ENCODE data around the gene ZPR1.
"Not testable (repeated sequence)": the region's sequence is repeated elsewhere in the genome, so short reads cannot be mapped to it uniquely, and the experiment has no call there.

Gene ZPR1

GRCh38 chr11:116792144-116792868 is 4.5 kb upstream of the ZPR1 start:
- no peak for DNase-seq

DNA sequence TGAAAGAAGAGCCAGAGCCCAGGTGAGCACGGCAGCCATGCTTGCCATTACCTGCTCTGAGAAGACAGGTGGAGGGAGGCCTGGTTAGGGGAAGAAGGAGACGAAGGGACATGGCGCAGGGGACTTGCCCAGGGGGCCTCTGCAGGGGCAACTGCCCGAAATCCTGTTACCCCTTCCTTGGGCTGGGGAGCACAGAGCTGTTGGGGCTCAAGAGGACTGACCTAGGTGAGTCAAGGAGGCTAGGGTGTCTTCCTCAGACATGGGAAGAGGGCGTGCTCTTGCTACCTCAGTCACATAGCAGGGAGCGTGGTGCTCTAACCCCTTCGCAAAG is 4.0 kb upstream of the ZPR1 start, which contains the start of gene APOA5:
TSS of gene APOA5 (minus strand) at position 67 of the 331 bp plus-strand sequence. CDS start at position 48, 19 bp downstream.
- DNase-seq: no peak

GRCh38 chr11:116791002-116791812 is 3.4 kb upstream of the ZPR1 start:
- DNase-seq: peak; percentile 84

DNA sequence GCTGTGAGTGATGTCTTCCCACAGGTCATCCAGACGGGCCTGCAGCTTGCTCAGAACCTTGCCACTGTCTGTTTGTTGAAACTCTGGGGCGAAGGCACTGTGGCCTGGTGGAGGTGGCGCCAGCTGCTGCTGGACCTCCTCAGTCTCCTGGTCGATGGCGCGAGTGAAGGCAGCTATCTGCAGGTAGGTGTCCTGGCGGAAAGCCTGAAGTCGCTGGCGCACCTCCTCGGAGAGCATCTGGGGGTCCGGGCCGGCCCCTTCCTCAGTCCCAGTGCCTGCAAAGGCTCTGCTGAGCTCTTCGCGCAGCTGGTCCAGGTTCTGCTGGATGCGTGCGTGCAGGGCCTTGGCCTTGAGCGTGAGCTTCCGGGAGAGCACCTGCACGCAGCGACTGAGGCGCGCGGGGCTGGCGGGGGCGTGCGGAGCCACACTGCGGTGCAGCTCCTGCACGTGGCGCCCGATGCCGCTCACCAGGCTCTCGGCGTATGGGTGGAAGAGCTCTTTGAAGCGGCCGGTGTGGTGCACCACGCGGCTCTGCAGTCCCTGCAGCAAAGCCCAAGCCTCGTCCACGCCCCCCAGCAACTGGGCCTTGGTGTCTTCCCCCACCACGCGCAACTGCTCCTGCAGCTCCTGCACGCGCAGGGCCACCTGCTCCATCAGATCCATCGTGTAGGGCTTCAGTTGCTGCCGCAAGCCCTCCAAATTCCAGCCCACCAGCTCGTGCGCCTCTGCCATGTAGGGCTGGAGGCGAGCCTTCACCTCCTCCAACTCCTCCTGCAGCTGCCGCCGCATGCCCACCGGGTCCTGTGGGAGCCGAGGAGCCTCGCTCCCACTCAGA is 2.6 kb upstream of the ZPR1 start:
- DNase-seq: no peak

DNA sequence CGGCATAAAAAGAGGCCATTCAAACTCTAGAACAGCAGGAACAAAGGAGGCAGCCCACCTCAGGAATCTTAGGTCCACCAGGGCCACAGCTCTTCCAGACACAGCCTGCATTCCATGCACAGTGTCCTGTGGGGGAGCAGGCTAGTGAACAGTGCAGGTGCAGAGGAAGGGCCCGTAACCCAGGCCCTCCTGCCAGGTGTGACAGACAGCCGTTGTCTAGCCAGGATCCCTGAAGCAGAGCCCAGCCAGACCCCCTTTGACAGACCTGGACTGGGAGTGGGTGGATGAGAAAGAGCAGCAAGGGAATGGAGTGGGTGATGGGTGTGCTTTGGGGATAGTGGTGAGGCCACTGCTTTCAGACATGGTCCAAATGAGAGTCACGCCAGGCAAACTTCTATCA is 1.2 kb upstream of the ZPR1 start:
- DNase-seq: no peak

DNA sequence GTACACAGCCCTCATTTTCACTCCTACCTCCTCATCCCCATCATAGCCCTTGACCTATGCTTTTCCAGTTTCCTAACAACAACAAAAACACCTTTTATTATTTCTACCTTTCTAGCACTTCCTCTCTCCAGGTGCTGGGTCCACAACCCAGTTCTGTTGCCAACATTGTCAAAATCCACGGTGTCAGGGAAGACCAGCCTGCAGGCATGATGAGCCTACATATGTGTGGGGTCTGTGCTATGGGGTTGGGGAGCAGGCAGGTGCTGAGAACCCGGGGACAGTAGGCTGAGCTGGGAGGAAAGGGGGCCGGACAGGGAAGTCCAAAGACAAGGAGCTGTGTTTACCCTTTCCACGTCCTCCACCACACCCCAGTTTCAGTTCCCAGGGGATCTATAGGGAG is 711 bp upstream of the ZPR1 start:
- DNase-seq: no peak

- DNase-seq: no peak
These were observed 412 bp downstream of the ZPR1 start for GRCh38 chr11:116787436-116787785.

DNA sequence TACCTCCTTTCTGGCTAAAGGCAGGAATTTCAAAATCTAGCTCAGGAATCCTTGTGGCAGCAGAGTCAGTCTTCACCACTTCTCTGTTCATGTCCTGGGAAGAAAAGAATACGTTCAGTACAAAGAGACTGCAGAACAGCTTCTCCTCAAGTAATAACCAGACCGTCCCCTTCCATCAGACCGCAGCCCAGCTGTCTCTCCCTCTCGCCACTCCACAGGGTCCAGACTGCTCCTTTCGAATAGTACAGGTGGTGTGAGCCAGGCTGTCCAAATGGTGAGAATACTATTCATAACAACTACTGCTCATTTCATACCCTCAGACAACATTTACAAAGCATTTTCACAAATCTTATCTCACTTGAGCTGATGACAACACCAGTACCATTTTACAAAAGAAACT is 857 bp downstream of the ZPR1 start:
- no peak for DNase-seq

DNA sequence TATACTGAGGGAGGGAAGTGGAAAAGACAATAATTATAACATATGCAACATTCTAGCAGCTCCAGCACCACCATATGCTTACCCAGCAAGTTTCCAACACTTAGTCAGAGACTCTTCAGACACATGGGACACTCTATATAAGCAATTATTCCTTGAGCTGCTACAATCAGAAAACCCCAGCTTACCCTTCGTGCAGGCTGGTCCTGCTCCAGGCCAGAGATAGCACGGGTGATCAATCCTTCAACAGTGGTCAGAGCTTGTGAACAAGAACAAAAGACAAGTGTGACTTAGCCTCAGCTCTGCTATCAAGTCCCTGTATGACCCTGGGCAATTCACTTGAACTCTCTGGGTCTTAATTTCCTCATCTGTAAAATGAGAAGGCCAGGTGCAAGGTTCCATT is 1.5 kb downstream of the ZPR1 start:
- DNase-seq: no peak

- DNase-seq: peak; percentile 22
These were observed 5.1 kb downstream of the ZPR1 start for GRCh38 chr11:116782728-116783127.

DNA sequence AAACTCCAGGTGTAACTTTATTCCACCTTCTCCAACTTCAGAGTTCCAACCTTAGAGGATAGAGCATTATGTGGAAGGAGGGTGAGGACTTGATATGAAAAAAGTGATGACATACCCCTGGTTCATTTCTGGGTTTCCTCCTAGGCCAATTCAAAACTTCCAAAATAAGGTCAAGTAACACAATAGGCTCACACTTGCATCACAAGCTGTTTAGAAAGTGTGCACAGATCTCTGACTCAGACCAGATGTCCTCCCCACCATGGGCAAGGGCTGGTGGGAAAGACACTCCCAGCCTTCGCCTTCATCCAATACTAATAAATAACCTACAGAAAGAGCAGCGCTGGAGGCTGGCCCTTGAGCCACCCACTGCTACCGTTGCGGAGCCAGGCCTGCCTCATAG is 9.3 kb downstream of the ZPR1 start:
- no peak for DNase-seq

DNA sequence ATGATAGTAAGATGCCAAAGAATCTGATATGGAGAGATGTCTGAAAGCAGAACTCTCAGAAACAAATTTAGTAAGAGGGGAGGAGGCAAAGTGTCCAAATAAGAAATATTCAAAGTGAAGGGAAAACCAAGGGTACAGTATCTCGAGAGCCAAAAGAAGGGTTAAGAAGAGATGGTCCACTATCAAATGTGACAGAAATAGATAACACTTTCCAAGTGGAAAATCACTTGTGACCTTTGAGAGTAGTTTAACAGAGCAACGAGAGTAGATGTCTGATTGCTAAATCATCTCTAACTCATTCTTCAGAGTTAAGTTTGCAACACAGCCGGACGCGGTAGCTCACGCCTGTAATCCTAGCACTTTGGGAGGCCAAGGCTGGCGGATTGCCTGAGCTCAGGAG is 10.8 kb downstream of the ZPR1 start:
- no peak for DNase-seq

DNA sequence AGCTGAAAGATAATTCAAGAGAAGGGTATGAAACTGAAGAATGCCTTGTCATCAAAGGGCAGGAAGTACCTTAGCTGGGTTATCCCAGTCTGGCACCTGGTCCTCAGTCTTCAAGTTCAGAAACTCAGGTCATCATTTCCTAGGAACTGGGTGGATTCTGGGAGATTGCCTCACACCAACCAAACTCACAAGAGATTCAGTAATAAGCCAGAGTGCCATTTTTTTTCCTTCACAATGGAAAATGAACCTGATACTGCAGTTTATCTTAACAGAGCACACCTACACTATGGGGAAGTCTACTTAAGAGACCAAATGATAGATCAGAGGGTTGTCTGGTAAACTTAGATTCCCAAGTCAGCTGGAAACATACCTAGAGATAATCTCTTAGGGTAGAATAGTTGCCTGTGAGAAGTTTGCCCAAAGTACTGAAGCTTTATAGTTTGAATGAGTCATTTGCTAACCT is 11.3 kb downstream of the ZPR1 start:
- DNase-seq: peak; percentile 44

DNA sequence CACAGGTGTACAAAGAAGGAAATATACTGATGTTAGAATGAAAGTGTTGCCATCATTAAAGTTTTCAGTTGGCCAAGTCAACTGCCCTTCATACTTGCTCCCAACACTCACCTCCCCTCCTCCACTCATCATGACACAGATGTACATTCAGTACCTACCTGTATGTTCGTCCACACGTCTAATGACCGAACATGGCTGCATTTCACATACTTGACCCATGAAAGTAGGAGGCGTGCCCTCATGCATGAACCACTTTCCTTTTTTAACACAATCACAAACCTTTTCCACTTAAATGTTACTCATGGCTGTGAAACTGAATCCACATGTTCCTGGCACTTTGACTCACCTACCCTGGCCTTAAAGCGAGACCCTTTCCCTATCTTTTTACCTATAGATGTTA is 11.8 kb downstream of the ZPR1 start:
- DNase-seq: no peak

DNA sequence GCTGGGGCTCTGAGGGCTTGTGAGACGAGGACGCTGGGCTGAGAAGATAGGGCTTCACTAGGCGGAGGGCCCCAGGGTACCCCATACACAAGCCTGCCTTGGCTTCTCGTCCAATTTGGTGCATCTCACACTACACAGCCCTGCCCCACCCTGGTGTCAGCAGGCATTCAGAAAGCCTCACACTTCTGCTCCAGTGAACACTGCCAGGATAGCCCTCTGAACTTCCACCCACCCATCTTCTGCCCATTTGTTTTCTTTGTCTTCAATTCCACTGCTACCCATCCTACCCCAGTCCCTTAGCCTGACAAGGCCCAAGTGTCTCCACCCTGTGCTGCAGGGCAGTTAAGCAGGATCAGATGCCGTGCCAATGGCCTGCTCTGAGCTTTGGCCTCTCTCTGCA is 13.2 kb downstream of the ZPR1 start:
- no peak for DNase-seq

DNA sequence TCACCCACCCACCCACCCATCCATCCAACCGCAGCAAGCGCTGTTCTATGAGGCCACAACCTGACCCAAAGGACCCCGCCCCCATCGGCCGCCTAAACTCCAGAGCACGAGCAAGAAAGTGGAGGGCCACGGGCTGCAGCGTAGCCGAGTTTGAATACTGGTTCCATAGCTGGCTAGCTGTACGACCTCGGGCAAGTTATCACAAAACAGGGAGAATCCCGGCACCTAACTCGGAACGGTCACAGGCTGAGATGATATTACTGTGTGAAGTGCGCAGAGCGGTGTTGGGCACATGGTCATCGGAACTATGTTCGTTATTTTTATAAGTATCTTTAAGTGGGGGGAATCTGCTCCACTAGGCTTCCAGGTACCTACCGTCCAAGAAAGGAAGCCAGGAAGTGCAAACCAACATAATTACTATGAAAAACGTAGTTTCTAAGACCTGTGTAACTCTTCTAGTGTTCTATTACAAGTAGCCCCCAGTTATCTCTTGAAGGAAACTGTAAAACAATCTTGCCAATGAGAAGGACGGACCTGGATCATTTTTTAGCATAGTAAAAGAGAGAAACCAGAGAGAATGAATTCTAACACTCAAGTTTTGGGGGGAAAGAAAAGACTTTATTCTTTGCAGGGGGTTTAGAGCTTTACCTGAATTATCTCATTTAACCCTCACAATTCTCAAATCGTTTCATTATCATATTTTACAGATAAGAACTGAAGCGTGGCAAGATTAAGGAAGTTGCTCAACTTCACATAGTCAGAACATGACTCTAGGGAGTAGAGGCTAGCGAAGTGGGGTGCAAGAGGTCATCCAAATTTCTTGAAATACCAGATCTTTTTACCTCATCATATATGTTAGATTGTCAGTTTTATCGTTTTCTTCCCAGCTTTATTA is 14.4 kb downstream of the ZPR1 start:
- no peak for DNase-seq

GRCh38 chr11:116772443-116773202 is 15.2 kb downstream of the ZPR1 start, which contains the start of gene BUD13:
BUD13 (minus strand) TSS chr11:116772987; CDS start chr11:116772964, 23 bp downstream.
- peak; percentile 96 for DNase-seq

DNA sequence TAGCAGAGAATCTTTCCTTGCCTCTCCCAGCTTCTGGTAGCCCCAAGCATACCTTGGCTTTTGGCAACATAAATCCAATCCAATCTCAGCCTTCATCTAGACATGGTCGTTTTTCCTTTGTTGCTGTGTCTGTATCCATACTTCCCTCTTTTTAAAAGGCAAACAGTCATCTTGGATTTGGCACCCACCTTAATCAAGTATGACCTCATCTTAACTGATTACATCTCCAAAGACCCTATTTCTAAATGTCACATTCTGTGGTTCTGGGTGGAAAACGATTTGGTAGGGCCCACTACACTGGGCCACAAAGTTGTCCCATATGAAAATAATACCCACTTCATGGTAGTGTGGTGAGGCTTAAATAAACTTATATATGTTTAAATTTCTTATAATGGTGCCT is 15.9 kb downstream of the ZPR1 start:
- no peak for DNase-seq

DNA sequence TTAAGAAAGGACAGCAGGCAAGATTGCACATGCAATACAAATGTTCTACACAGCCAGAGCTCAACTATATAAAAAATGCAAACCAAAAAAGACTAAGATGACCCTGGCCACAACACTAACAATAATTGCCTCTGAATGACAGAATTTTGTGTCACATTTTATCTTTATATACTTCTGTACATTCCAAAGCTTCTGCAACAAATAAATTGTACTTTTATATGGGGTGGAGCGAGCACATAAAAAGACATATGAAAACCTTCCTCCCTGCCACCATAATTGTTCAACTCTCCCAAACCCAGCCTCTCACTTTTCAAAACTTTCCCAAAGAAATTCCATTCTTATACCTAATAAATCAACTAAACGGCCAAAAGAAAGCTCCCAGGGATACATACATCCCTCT is 25.7 kb downstream of the ZPR1 start:
- no peak for DNase-seq

DNA sequence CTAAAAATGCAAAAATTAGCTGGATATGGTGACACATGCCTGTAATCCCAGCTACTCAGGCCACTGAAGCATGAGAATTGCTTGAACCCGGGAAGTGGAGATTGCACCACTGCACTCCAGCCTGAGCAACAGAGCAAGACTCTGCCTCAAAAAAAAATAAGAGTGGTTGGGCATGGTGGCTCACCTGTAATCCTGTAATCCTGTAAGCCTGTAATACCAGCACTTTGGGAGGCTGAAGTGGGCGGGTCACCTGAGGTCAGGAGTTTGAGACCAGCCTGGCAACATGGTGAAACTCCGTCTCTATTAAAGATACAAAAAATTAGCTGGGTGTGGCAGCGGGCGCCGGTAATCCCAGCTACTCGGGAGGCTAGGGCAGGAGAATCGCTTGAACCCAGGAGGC is 31.8 kb downstream of the ZPR1 start:
- not testable (repeated sequence) for DNase-seq

DNA sequence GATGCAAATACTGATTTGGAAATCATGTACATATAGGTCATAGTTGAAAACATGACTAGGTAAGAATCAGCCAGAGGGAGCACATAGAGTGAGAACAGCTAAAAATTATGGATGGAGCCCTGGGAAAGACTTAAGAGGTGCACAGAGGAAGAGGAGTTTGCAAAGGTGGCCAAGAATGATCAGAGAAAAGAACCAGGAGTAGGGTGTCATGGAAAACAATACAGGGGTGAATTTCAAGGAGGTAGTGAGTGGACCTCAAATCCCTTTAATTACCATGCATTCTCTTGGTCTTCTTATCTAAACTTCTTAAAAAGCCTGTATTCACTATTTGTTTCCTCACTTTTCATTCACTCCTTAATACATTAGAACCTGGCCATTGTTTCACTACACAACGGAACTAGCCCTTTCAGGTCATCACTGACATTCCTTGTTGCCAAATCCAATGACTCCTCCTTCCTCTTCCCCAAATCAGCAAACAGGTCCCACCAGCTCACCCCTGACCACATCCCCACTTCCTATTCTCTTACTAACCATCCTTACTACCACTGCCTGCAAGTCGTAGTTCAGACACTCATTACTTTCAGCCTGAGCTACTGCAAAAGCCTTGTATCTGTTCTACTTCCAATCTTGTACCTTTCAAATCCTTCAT is 37.6 kb downstream of the ZPR1 start:
- no peak for DNase-seq

All from stimulated activated CD4-positive, alpha-beta T cell treated with anti-CD3 and anti-CD28 coated beads, Interleukin-15, amount 100 ng/mL, for 24 hours (primary cell).